ENCODE measurements around the gene GFER.

DNA sequence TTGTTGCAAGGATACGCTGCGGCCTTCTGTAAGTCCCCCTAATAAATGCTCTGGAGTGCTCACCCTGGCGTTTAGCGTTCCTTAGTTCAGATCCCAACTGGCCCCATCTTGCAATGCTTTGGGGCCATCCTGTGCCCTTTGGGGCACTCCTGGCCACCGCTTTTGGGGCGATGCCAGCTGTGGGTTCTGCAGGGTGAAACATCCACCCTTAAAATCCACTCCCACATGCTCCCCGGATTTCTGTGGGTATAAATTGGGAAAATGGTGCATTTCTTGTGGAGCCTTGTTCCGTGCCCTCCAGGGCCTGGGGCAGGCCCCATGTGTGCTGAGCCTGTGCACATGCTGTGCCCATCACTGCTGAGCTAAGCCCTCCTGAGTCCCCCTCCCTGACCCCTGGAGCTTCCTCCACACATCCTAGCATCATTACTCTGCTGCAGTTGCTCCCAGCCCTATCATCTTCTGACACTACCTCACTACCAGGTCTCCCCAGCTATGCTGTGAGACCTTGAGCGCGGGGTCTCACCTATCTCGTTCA lies 47.0 kb upstream of the GFER start:
- TF ChIP-seq POLR2AphosphoS5 (IDR thresholded peaks at IDR 0.05; ENCODE audit: low read depth, low read length): no peak
- TF ChIP-seq POLR2A (IDR thresholded peaks at IDR 0.05; ENCODE audit: low read depth, low read length): no peak
- no peak for TF ChIP-seq POU2F2 (IDR thresholded peaks at IDR 0.05; ENCODE audit: low read depth, low read length)
- no peak for TF ChIP-seq TAF1 (IDR thresholded peaks at IDR 0.05; ENCODE audit: low read depth, low read length)
- no peak for TF ChIP-seq PAX5 (IDR thresholded peaks at IDR 0.05; ENCODE audit: insufficient read depth, low read length, severe bottlenecking)
